ENCODE results near the gene SMTN.
A peak's percentile ranks its signal among the peaks of the same experiment; 100 is the strongest.
"Not testable (repeated sequence)": the region's sequence is repeated elsewhere in the genome, so short reads cannot be mapped to it uniquely, and the experiment has no call there.

SMTN gene

DNA sequence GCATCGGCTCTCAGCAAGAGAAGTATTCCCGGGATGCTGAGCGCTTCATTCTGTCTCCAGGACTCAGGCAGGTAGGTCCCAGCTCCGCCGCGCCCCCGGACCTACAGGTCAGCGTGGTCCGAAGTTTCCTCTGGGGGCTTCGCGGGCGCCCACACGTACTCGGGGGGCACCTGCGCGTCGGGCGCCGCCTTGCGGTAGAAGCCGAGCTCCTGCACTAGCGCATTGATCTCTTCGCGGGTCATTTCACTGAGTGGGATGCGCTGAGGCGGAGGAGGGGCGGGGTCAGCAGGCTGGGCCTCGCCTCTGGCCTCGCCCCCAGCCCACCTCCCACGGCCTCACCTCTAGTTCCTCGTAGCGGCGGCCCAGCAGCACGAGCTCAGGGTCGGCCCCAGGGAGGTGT is 23.8 kb downstream of the SMTN start:
- DNase-seq (ENCODE audit: low read depth in 2 of 2) = no peak

DNA sequence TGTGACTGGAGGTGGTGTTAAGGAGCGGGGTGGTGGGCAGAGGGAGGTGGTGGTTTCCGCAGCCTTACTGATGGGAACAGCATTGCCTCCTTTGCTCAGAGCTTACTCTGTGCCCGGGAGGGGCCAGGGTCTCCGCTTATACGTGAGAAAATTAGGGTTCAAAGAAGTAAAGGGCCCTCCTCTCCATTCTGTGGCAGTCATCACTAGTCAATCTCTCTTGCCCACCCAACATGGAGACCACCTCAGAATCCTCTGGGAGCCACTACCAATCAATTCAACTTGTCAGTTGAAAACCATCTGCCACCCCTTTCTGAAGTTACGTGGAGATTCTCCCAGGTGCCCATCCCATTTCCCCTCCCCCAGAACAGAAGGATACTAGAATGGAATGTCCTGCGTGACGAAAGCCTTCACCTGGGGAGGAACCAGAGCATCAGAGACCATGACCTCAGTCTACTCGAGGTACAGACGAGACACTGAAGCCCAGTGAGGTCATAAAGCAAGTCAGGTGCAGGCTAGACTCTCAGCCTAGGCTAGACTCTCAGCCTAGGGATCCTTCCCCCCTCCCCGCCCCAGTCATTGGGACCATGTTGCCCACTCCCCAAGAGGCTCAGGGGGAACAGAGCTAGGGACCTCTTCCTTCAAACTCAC is 24.3 kb downstream of the SMTN start:
- DNase-seq (ENCODE audit: low read depth in 2 of 2) = no peak

DNA sequence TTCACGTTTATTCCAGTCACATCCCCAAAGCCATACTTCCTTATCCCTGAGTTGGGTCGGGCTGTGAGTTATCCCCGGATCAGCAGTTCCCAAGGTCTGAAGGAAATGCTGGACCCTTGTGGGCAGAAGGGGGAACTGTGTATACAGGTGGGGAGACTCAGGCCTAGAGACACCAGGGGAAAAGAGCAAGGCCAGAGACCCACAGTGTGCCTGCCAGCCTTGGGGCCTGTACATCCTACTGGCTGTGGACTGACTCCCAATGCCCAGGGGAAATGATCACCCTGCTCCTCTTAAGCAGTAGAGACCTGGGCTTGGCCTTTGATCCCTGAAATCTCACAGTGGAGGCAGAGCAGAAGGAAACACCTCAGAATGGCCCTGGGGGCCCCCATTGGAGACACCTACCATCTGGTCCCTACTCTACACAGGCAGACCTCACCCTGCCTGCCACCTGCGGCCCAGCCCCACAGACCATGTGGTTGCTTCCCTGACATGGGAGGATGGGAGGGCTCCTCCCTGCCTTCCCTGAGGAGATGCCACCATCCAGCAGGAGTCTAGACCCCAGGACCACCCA is 25.0 kb downstream of the SMTN start:
- DNase-seq (ENCODE audit: low read depth in 2 of 2) = no peak

DNA sequence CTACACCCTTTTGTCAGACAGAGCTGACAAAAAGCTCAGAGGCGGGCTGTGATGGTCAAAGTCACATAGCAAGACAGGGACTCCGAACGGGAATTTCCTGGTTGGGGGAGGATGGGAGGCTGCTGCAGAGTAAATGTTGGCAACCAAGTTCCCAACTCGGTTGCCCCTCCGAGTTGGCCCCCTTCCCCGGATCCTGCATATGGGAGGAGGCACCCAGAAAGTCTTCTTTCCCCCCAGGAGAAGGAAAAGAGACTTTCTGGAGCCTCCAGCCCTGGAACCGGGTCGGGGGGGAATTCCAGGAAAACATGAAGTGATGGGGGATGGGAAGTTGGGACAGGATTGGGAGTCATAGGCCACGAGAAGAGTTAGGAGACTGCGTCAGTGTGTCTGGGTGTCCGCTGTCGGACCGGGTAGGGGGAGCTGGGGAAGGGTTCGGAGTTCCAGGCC is 25.6 kb downstream of the SMTN start:
- no peak for DNase-seq (ENCODE audit: low read depth in 2 of 2)

DNA sequence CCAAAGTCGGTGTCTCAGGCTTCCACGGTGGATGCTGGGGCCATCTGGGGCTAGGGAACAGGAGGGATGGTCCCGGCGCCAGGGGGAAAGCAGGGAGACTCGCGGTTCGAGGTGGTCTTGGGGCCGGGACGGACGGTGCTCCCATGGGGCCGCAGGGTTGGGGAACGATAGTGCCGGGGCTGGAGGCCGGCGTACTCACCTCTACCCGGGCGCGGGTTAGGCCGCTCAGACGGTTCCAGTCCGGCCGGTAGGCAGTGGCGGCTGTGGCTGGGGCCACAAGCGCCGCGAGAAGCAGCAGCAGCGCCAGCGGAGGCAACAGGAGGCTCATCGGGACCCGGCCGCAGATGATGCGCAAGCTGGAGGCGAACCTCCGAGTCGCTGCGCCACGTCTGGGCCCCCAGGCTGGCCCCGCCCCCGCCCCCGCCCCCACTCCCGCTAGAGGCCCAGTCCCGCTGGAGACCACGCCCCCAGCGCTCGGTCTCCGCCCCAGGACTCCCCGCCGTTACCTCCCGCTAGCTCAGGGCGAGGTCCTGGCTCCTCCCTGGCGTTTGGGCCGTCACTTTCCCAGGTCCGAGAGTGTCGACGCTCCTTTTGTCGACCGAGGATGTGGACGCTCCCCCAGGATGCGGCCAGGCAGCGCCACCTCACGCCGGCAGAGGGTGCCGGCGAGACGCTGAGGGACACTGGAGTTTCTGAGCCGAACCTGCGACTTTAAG is 26.2 kb downstream of the SMTN start, which contains the start of gene SELENOM:
Gene SELENOM (minus strand): TSS at position 391 of the 716 bp plus-strand sequence. CDS start 63 bp downstream, at position 328.
- DNase-seq (ENCODE audit: low read depth in 2 of 2) = peak; percentile 58 to 61

DNA sequence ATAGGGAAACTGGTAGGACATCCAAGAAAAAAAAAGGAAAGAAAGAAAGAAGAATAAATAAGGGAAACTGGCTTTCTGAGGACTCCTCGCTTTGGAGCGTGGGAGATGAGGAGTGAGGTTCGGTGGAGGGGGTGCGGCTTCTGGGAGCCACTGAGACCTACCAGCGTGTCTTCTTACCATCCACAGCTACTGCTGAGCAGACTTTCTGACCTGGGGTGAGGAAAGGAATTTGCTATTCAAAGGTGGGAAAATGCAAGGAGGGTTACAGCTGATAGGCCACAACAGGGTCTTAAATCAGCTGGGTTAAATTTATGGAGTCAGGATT is 26.7 kb downstream of the SMTN start:
- no peak for DNase-seq (ENCODE audit: low read depth in 2 of 2)

DNA sequence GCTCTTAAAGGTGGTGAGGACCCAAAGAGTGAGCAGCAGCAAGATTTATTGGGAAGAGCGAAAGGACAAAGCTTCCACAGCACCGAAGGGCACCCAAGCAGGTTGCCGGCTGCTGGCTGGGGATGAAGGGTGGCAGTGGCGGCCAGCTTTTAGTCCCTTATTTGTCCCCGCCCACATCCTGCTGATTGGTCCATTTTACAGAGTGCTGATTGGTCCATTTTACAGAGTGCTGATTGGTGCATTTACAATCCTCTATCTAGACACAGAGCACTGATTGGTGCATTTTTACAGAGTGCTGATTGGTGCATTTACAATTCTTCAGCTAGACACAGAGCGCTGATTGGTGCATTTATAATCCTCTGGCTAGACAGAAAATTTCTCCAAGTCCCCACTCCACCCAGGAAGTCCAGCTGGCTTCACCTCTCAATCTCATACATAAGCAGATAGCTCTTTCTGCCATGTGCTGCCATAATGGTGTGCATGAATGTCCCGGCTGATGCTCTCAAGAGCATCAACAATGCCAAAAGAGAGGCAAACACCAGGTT is 31.5 kb downstream of the SMTN start:
- not testable (repeated sequence) for DNase-seq (ENCODE audit: low read depth in 2 of 2)

DNA sequence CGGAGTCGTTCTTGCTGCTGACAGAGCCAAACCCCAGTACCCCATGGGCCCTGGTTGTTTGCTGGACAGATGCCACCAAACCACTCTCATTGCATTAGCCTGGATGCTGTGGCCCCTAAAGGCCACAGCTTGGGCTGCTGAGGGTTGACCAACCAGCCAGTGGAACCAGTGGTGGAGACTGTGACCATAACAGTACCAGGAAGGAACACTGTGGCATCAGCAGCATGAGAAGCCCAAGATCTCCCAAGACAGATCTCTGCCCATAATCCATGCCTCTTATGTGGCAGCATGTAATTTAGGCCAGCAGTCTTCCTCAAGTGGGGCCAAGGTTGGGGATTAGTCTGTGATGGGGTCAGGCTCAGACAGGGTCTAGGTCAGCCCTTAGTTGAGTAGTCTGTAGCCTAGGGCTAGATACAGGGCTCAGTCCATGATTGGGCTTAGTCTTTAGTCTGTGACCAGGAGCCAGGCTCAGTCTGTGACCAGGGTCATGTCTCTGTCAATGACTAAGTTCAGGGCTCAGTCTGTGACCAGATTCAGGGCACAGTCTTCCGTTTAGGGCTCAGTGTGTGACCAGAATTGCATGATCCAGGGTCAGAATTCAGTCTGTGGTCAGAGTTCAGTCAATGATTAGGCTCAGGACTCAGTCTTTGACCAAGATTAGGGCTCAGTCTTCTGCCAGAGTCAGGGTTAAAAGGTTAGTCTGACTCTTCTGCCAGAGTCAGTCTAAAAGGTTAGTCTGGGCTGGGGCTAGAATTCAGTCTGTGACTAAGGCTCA is 37.1 kb downstream of the SMTN start:
- no peak for DNase-seq (ENCODE audit: low read depth in 2 of 2)

DNA sequence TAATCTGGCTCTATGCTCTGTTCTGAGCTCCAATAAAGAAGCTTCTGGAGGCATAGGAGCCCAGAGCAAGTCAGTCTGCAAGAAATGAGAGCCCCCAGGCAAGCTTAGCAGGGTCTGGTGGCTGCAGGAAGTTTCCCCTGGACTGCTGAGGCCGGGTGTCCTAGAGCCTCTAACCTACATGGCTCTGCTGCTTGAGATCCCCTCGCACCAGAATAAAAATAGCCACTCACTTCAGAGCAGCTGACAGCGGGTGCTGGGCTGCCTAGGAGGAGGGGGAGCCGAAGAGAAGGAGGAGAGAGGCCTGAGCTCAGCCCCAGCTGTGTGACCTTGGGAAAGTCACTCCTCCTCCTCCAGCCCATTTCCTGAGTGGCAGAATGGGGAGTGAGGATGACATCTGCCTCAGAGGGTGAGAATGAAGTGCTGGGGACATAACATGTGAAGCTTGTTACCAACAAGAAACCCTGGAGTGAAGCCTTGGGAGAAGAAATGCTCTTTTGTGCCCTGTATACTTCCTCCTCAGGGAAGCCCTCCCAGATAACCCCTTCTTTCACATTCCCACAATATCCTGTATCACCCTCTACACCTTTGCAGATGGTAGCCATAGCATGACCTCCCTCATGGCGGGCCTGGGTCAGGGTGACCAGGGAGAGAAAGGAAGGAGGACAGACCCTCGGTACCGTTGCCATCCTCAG is 38.1 kb downstream of the SMTN start:
- DNase-seq (ENCODE audit: low read depth in 2 of 2) = no peak

DNA sequence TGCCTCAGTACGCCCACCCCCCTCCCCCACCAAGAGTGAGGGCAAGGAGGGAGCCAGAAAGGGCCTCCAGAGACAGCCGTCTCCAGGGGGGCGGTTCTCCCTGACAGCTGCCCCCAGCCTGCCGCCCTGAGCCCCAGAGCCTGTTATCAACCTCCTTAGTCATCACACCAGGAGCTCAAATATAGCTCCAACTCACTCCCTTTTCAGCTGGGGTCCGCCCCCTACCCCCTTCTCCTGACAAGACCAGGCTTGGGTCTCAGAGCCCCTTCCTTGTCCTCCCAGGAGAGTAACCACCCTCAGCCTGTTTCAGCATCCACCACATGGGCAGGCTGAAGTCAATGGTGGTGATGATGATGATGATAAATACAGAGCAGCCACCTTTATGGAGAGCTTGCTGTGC is 39.1 kb downstream of the SMTN start:
- no peak for DNase-seq (ENCODE audit: low read depth in 2 of 2)

DNA sequence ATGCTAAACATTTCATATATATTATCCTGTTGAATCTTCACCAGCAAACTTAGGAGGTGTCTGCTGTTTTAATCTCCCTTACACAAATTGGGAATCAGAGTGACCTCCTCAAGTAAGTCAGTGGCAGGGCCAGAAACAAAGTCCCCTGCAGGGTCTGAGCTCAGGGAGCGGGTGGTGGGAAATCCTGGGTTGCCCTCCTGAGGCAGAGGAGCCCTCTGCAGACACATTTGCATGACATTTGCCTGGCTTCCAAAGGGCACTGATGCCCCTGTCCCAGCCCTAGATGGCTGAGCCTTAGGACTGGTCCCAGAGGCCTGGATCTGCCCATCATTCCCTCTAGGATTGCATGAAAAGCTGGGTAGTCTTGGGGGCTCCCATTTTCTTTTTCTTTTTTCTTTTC is 39.5 kb downstream of the SMTN start:
- DNase-seq (ENCODE audit: low read depth in 2 of 2) = no peak

DNA sequence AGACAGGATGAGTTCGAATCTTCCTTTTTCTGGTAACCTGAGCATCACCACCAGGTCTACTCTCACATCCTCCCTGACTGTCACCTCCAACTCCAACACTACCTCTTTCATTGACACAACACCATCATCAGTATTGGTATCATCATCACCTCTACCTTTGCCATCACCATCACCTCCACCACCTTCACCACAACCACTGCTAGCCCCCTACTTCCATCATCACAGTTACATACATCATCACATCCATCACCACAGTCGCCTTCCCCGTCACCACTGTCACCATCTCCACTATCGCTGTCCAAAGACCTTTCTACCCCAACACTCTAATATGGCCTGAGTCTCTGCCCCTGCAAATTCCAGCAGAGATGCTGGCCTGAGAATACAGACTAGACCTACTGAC is 40.3 kb downstream of the SMTN start:
- DNase-seq (ENCODE audit: low read depth in 2 of 2) = no peak

DNA sequence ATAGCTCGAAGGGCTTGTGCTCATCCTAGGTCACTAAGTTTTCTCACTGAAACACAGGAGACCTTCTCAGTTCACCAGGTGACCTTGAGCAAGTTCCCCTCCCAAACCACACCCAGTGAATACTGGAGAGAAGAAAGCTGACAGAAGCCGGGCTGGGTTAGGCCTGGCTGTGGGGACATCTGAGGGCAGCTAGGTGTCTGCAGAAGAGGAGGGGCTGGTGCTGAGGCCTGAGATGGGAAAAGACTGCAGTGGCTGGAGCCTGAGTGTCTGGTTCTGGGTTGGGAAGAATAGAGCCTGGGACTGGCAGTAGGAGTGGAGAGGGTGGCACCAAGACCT is 41.0 kb downstream of the SMTN start:
- no peak for DNase-seq (ENCODE audit: low read depth in 2 of 2)

DNA sequence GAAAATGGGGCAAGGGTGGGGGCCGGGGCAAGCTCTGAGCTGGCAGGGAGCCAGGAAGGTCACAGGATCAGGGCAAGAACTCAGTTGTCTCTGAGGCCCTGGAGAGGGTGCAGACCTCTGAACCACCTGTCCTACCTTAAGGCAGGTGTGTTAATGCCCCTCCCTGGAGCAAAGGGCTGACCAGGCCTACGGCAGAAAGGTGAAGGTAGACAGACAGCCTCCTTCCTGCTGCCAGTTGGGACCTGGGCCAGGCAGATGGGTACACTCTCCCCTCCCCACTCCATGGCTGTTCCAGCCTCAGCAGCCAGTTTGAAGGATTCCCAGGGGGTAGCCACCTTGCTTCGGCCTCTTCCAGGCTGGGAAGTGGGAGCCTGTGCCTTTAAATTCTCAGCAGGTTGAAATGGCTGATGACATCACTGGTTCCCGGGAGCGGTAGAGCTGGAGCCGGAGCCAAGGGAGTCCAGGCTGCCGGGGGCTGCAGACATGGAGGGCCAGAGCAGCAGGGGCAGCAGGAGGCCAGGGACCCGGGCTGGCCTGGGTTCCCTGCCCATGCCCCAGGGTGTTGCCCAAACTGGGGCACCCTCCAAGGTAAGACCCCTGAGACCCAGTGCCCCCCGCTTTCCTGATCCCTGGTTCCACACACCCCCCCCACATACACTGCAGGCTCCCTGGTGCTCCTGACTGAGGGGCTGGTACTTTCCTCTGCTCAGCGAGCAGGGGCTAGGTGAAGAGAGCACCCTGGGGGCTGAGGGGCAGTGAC is 41.6 kb downstream of the SMTN start, which contains the start of gene INPP5J:
Gene INPP5J (plus strand): TSS at position 435 of the 760 bp plus-strand sequence. CDS start 49 bp downstream, at position 484.
- DNase-seq (ENCODE audit: low read depth in 2 of 2) = no peak

DNA sequence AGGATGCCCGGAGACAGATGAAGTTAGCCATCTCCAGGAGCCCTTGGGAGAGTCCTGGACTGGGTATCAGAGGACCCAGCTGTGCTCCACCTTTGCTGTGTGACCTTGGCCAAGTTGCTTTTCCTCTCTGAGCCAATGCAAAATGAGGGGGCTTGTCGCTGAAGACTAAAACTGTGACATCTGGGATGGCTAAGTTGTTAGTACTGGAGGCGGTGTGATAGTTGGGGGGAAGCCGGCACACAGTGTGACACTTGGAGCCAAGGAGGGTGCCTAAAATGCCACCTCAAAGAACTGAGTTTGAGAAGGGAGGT is 42.1 kb downstream of the SMTN start:
- DNase-seq (ENCODE audit: low read depth in 2 of 2) = no peak

DNA sequence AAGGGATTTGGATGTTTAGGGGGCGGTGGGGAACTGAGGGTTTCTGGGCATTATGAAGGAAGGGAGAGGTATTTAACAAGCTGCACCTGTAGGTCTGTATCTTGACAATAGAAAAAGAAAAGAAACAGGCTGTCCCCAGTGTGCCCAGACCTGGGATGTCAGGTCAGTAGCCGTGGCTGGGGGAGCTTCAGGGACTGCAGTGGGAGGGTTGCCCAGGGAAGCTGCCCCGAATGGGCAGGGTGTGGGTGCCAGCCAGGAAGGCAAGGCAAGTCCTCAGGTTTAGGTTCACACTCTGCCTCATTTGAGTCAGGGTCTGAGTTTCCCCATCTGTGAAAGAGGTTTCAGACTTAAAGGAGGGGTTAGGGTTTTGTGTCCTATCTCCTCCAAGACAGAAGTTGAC is 43.2 kb downstream of the SMTN start:
- no peak for DNase-seq (ENCODE audit: low read depth in 2 of 2)

DNA sequence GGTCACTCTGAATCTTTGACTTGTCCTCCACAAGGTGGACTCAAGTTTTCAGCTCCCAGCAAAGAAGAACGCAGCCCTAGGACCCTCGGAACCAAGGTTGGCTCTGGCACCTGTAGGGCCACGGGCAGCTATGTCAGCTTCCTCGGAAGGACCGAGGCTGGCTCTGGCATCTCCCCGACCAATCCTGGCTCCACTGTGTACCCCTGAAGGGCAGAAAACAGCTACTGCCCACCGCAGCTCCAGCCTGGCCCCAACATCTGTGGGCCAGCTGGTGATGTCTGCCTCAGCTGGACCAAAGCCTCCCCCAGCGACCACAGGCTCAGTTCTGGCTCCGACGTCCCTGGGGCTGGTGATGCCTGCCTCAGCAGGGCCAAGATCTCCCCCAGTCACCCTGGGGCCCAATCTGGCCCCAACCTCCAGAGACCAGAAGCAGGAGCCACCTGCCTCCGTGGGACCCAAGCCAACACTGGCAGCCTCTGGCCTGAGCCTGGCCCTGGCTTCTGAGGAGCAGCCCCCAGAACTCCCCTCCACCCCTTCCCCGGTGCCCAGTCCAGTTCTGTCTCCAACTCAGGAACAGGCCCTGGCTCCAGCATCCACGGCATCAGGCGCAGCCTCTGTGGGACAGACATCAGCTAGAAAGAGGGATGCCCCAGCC is 43.8 kb downstream of the SMTN start:
- DNase-seq (ENCODE audit: low read depth in 2 of 2) = no peak

DNA sequence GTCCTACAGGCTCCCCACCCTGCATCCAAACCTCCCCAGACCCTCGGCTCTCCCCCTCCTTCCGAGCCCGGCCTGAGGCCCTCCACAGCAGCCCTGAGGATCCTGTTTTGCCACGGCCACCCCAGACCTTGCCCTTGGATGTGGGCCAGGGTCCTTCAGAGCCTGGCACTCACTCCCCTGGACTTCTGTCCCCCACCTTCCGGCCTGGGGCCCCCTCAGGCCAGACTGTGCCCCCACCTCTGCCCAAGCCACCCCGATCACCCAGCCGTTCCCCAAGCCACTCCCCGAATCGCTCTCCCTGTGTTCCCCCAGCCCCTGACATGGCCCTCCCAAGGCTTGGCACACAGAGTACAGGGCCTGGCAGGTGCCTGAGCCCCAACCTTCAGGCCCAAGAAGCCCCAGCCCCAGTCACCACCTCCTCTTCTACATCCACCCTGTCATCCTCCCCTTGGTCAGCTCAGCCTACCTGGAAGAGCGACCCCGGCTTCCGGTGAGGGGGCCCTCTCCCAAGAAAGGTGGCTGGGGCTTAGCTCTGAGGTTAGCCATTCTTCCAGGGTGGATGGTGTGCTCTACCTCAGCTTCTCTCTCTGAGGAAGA is 44.5 kb downstream of the SMTN start:
- no peak for DNase-seq (ENCODE audit: low read depth in 2 of 2)

DNA sequence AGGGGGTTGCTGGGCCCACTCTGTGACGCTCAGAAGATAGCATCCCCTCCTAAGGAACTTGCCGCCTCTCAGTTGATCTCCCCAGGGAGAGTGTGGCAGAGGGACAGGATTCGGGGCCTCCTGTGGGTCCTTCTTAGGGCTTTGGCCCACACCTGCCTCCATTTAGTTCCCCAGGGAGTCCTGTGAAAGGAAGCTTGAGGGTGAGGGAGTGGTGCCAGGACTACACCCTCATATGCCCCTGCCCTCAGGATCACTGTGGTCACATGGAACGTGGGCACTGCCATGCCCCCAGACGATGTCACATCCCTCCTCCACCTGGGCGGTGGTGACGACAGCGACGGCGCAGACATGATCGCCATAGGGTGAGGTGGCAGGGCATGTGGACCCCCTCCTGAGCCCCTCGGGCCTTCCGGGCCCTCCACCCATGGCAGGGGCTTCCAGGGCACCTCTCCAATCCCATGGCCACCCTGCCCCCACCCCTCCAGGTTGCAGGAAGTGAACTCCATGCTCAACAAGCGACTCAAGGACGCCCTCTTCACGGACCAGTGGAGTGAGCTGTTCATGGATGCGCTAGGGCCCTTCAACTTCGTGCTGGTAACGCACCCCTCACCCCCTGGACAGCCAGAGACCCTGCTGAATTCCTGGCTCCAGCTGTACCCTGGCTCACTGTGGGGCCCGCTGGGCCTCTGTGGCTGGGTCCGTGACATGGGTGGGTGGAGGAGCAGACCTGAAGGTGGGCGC is 45.2 kb downstream of the SMTN start:
- no peak for DNase-seq (ENCODE audit: low read depth in 2 of 2)

DNA sequence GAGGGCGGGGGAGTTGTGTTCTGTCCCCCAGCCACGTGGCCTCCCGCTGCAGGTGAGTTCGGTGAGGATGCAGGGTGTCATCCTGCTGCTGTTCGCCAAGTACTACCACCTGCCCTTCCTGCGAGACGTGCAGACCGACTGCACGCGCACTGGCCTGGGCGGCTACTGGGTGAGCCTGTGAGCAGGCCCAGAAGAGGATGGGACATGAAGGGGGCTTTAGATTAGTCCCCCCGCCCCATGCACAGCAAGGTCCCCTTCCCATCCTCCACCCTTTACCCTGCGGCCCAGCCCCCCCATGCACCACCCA is 45.7 kb downstream of the SMTN start:
- DNase-seq (ENCODE audit: low read depth in 2 of 2) = no peak

Measured in stimulated activated CD8-positive, alpha-beta memory T cell treated with anti-CD3 and anti-CD28 coated beads, Interleukin-7, amount 100 ng/mL, for 1 hour (primary cell).